Measurements from ENCODE around the gene WWP2. TPM values are rescaled to one million over a fixed set of nuclear protein-coding genes. Genes with fewer than 3 reads are reported as not detected.

The WWP2 gene
- total and polyA plus RNA-seq, 9 donors, result 22.5 to 49.4 (median 39.3) TPM

DNA sequence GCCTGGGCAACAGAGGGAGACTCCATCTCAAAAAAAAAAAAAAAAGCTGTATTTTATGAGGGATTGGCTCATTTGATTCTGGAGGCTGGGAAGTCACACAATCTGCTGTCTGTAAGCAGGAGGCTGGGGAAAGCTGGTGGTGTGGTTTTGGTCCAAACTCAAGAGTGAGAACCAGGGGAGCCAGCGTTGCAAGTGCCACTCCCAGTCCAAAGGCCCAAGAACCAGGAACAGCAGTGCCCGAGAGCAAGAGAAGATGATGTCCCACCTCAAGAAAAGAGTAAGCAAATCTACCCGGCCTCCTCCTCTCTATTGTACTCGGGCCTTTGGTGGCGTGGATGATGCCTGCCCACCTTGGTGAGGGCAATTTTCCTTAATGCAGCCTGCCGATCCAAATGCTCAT, 30.0 kb upstream of the WWP2 start:
- Histone ChIP-seq H3K36me3 (no peaks in the 10 kb centered on the region), H3K27me3 (no peaks in the 10 kb centered on the region), H3K4me3 (no peak overlapping the region), H3K4me1 (ENCODE audit: insufficient read depth) (peaks cover 2% of the 10 kb centered on the region), H3K27ac (no peak overlapping the region), H3K9me3 (no peaks in the 10 kb centered on the region)
- DNase-seq, result no peak
- TF ChIP-seq, protein P1, sequence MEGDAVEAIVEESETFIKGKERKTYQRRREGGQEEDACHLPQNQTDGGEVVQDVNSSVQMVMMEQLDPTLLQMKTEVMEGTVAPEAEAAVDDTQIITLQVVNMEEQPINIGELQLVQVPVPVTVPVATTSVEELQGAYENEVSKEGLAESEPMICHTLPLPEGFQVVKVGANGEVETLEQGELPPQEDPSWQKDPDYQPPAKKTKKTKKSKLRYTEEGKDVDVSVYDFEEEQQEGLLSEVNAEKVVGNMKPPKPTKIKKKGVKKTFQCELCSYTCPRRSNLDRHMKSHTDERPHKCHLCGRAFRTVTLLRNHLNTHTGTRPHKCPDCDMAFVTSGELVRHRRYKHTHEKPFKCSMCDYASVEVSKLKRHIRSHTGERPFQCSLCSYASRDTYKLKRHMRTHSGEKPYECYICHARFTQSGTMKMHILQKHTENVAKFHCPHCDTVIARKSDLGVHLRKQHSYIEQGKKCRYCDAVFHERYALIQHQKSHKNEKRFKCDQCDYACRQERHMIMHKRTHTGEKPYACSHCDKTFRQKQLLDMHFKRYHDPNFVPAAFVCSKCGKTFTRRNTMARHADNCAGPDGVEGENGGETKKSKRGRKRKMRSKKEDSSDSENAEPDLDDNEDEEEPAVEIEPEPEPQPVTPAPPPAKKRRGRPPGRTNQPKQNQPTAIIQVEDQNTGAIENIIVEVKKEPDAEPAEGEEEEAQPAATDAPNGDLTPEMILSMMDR (IDR thresholded peaks at IDR 0.05), result no peak
- TF ChIP-seq EP300 (IDR thresholded peaks at IDR 0.05), result no peak
- TF ChIP-seq POLR2A (IDR thresholded peaks at IDR 0.05), result no peak
- intact Hi-C loops (cut with DNase I), result no loop called here
- WGBS, 3 donors, result 92 to 93% (median 93%) methylated on average over 6 of the region's 6 CpGs

DNA sequence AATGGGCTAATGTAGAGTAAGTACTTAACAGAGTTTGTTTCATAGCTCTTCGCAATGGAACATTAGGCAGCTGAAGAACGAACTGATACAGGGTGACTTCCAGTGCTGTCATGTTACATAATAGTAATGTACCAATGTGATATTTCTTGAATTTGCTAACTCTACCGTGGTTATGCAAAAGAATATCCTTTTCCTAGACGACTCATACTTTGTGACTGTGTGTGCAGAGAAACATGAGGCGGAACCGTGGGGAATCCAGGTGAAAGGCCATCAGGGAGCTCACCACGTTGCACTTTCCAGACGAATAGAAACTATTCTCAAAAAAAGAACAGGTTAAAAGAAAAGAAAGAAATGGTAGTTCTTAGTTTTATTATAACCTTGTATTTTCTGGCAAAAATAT, 20.6 kb upstream of the WWP2 start:
- DNase-seq, result no peak
- H3K9me3 ChIP-seq, result no peaks in the 10 kb centered on the region
- no peaks in the 10 kb centered on the region for H3K36me3 ChIP-seq
- WGBS, 3 donors, result 26 to 45% (median 29%) methylated on average over 8 of the region's 8 CpGs
- H3K4me1 ChIP-seq (ENCODE audit: insufficient read depth), result no peaks in the 10 kb centered on the region
- TF ChIP-seq, protein P1 (IDR thresholded peaks at IDR 0.05), result no peak
- no peak for TF ChIP-seq POLR2A (IDR thresholded peaks at IDR 0.05)
- TF ChIP-seq EP300 (IDR thresholded peaks at IDR 0.05), result no peak
- H3K4me3 ChIP-seq, result no peak overlapping the region
- no peak overlapping the region for H3K27ac ChIP-seq
- intact Hi-C loops (cut with DNase I), result no loop called here
- no peaks in the 10 kb centered on the region for H3K27me3 ChIP-seq

DNA sequence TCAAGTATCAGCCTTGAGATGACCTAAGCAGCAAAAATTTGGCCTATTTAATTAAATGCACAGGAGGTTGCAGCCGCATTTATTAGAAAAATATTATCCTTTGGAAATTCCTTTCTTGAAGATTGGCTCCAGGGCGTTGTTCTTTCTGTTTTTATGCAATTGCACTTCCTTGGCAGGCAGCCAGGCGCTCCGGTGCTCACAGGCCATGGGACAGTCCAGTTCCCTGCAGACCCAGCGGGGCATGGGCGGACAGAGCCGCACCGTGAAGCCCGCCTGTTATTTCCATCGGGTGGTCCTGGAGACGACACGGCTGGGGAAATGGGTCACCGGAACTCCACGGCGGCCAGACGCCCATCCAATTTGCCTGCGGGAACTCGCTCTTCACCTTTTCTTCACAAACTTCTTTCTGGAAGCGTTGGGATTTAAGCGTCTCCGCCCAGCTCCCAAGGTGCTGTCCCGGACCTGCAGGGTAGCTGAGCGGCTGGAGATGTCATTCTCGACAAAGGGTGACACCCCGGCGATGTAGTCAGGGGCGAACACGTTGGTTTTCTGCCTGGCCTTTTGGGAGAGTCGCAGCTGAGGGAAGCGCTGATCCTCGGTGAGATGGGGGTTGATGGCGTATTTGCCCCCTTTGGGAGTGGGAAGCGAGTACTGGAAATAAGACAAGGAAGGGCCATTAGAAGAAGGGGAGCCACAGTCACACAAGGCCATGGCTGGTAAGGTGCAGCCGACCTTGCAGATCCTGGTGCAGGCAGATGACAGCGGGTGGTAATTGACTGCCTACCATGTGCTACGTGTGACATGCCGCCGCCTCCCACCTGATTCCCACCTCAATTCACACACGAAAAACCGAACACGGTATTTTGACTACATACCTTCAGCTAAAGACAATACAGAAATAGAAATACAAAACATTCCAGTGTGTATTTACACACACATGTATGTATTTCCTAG, 19.9 kb upstream of the WWP2 start:
- no peak overlapping the region for H3K27ac ChIP-seq
- WGBS, 3 donors, result 71 to 76% (median 72%) methylated on average over 41 of the region's 41 CpGs
- H3K36me3 ChIP-seq, result no peaks in the 10 kb centered on the region

DNA sequence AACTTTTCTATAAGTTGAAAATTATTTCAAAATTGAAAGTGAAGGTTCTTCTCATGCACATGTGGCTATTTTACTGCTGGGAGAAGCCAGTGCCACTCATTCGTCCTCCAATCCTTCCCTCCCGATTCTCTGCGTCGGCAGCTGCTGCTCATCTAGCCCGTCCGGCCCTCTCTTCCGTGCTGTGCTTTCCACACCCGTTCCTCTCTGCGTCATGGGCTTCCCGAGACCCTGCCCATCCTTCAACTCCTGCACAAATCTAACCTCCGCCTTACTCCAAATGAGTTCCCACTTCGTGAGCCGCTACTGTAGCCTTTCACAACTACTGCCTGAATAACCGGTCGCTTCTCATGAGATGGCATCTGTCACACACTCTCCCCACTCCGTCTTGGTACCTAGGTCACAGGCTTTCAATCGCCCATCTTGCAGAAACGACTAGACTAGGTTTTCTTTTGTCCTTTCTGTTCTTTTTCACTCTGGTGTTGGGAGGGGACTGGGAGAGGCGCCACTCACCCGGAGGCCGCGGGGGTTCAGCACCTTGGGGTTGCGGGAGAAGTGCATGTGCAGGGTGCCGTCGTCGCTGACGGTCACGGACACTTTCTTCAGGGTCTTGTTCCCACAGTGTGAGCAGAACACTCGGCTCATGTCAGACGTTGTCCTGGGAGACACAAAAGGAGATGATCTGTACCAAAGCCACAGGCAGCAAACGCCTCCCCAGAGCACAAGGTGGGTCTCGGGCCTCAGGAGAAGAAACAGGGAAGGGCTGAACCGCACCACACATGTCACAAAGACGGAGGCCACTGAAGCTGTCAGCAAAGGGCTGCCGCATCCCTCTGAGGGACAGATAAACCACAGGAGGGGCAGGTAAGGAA, 17.5 kb upstream of the WWP2 start:
- 91 to 92% (median 92%) methylated on average over 35 of the region's 35 CpGs for WGBS, 3 donors
- H3K36me3 ChIP-seq, result no peaks in the 10 kb centered on the region
- no peaks in the 10 kb centered on the region for H3K4me1 ChIP-seq (ENCODE audit: insufficient read depth)
- no peaks in the 10 kb centered on the region for H3K27me3 ChIP-seq
- no peak for DNase-seq
- no peak overlapping the region for H3K27ac ChIP-seq
- TF ChIP-seq, protein P1 (IDR thresholded peaks at IDR 0.05), result no peak
- H3K9me3 ChIP-seq, result no peaks in the 10 kb centered on the region
- H3K4me3 ChIP-seq, result no peak overlapping the region
- intact Hi-C loops (cut with DNase I), result no loop called here

More for the DNA sequence above, 19.9 kb upstream of the WWP2 start:
- H3K9me3 ChIP-seq, result no peaks in the 10 kb centered on the region
- peak; percentile 74 to 88 (median 82) for DNase-seq
- H3K27me3 ChIP-seq, result no peaks in the 10 kb centered on the region
- no peak overlapping the region for H3K4me3 ChIP-seq
- intact Hi-C loops (cut with DNase I), result no loop called here
- TF ChIP-seq, protein P1 (IDR thresholded peaks at IDR 0.05), result no peak
- no peak for TF ChIP-seq EP300 (IDR thresholded peaks at IDR 0.05)
- no peak for TF ChIP-seq POLR2A (IDR thresholded peaks at IDR 0.05)
- H3K4me1 ChIP-seq (ENCODE audit: insufficient read depth), result no peaks in the 10 kb centered on the region

Data from ovary (tissue), 9 donors.